Activated CD8-positive, alpha-beta T cell treated with anti-CD3 and anti-CD28 coated beads for 36 hours (primary cell): ENCODE results near the gene CACNA1E. TPM values are rescaled to one million over a fixed set of nuclear protein-coding genes. Genes with fewer than 3 reads are reported as not detected.

Experiments used
- ATAC-seq: fragments of 200-7000 bp; cut with Tn5 transposase; one replicate; pipeline ENCODE4 v1.10.0; 2021; ENCODE audit warnings: mild to moderate bottlenecking, moderate library complexity
- CTCF ChIA-PET: fragments of 350-600 bp; sonication (Branson Sonifier 250); formaldehyde crosslinking; loops from one replicate; lab custom pipeline; 2021; ENCODE audit warnings: antibody characterized with exemption; lab: Charles Lee
- POLR2A ChIA-PET: fragments of 350-600 bp; sonication (Branson Sonifier 250); formaldehyde crosslinking; loops from one replicate; lab custom pipeline; 2021; ENCODE audit warnings: antibody characterized with exemption; lab: Charles Lee
- DNase-seq: peaks from one replicate; pipeline ENCODE4 v3.0.0-alpha.2; 2020
- H3K27ac Mint-ChIP-seq: one replicate; pipeline ENCODE4 v1.8.0; 2021; ENCODE audit warnings: mild to moderate bottlenecking, mixed read lengths
- H3K27me3 Mint-ChIP-seq: one replicate; pipeline ENCODE4 v1.8.0; 2021; ENCODE audit warnings: mixed read lengths
- H3K36me3 Mint-ChIP-seq: one replicate; pipeline ENCODE4 v1.8.0; 2021; ENCODE audit warnings: low read depth, mixed read lengths
- H3K4me1 Mint-ChIP-seq: one replicate; pipeline ENCODE4 v1.8.0; 2021; ENCODE audit warnings: low read depth, mixed read lengths
- H3K4me3 Mint-ChIP-seq: one replicate; pipeline ENCODE4 v1.8.0; 2021; ENCODE audit warnings: mild to moderate bottlenecking, moderate library complexity, mixed read lengths
- H3K9me3 Mint-ChIP-seq: one replicate; pipeline ENCODE4 v1.8.0; 2021; ENCODE audit warnings: mixed read lengths
- CTCF ChIP-seq: fragments of 200-600 bp; IDR thresholded peaks from one replicate; pipeline ENCODE4 v1.8.0; 2022; ENCODE audit warnings: antibody characterized with exemption, mild to moderate bottlenecking
- intact Hi-C: fragments of 100-400 bp; cut with micrococcal nuclease; formaldehyde crosslinking; loops from one replicate; pipeline ENCODE4 v1.10.0; 2022
- total RNA-seq, 2 experiments: library from RNA; stranded (reverse); gene quantifications; one replicate each; pipeline ENCODE4 v1.2.3, GENCODE V29; 2021

CACNA1E gene
- total RNA-seq, 2 experiments from 2014 or later = not detected

- ChIA-PET CTCF (interaction anchor here (1.5 kb wide), 1 partner anchor 595 kb away, joined by 6 read pairs; no protein-coding TSS in a partner anchor), POLR2A (no interaction called here)
- Mint-ChIP-seq H3K9me3 (no peaks in the 10 kb centered on the region), H3K36me3 (no peaks in the 10 kb centered on the region), H3K4me3 (no peak overlapping the region), H3K27ac (no peak overlapping the region), H3K4me1 (peaks cover 15% of the 10 kb centered on the region), H3K27me3 (peaks cover 73% of the 10 kb centered on the region)
- intact Hi-C loops = no loop called here
- no peak for TF ChIP-seq CTCF
- ATAC-seq = no peak
- no peak for DNase-seq
Observed at GRCh38 chr1:181486098-181486420, 2.7 kb downstream of the CACNA1E start.

GRCh38 chr1:181488866-181489265 is 5.5 kb downstream of the CACNA1E start:
- CTCF ChIA-PET = interaction anchor here (1.5 kb wide), 1 partner anchor 592 kb away, joined by 3 read pairs; no protein-coding TSS in a partner anchor
- DNase-seq (no peak), ATAC-seq (no peak)
- intact Hi-C loops = no loop called here
- H3K36me3 Mint-ChIP-seq = no peaks in the 10 kb centered on the region
- H3K27ac Mint-ChIP-seq = no peak overlapping the region
- POLR2A ChIA-PET = no interaction called here
- H3K9me3 Mint-ChIP-seq = no peaks in the 10 kb centered on the region
- TF ChIP-seq CTCF = no peak
- peaks cover 4% of the 10 kb centered on the region for H3K4me1 Mint-ChIP-seq
- H3K4me3 Mint-ChIP-seq = no peak overlapping the region
- peaks cover 65% of the 10 kb centered on the region for H3K27me3 Mint-ChIP-seq

GRCh38 chr1:181490276-181490675 is 7.0 kb downstream of the CACNA1E start:
- Mint-ChIP-seq H3K27ac (no peak overlapping the region), H3K9me3 (no peaks in the 10 kb centered on the region), H3K4me3 (no peak overlapping the region), H3K4me1 (peaks cover 3% of the 10 kb centered on the region), H3K27me3 (peaks cover 54% of the 10 kb centered on the region), H3K36me3 (no peaks in the 10 kb centered on the region)
- CTCF ChIA-PET = no interaction called here
- TF ChIP-seq CTCF = no peak
- POLR2A ChIA-PET = no interaction called here
- no peak for ATAC-seq
- DNase-seq = no peak
- intact Hi-C loops = loop anchor here (10.0 kb wide), 1 partner anchor 575 kb away; the partner anchor contains the start of gene ZNF648

- TF ChIP-seq CTCF = no peak
- DNase-seq (no peak), ATAC-seq (no peak)
- ChIA-PET CTCF (no interaction called here), POLR2A (no interaction called here)
- intact Hi-C loops = loop anchor here (10.0 kb wide), 1 partner anchor 574 kb away; the partner anchor contains the start of gene ZNF648
- no peaks in the 10 kb centered on the region for H3K36me3 Mint-ChIP-seq
- H3K27ac Mint-ChIP-seq = no peak overlapping the region
- peaks cover 49% of the 10 kb centered on the region for H3K27me3 Mint-ChIP-seq
- H3K4me3 Mint-ChIP-seq = no peak overlapping the region
- no peaks in the 10 kb centered on the region for H3K9me3 Mint-ChIP-seq
- H3K4me1 Mint-ChIP-seq = peaks cover 2% of the 10 kb centered on the region
Observed at GRCh38 chr1:181490740-181491712, 7.7 kb downstream of the CACNA1E start.

GRCh38 chr1:181493166-181493565 is 9.8 kb downstream of the CACNA1E start:
- Mint-ChIP-seq H3K27ac (no peak overlapping the region), H3K4me1 (no peaks in the 10 kb centered on the region), H3K36me3 (no peaks in the 10 kb centered on the region), H3K27me3 (peaks cover 42% of the 10 kb centered on the region), H3K4me3 (no peak overlapping the region), H3K9me3 (no peaks in the 10 kb centered on the region)
- intact Hi-C loops = loop anchor here (10.0 kb wide), 1 partner anchor 572 kb away; the partner anchor contains the start of gene ZNF648
- POLR2A ChIA-PET = no interaction called here
- CTCF ChIA-PET = no interaction called here
- no peak for TF ChIP-seq CTCF
- DNase-seq = no peak
- ATAC-seq = no peak
